Right lobe of liver (tissue), 6 donors: ENCODE data around the gene SSTR1. TPM values are rescaled to one million over a fixed set of nuclear protein-coding genes. Genes with fewer than 3 reads are reported as not detected.

Source experiments
- ATAC-seq, 4 donors: fragments of 200-7000 bp; cut with Tn5 transposase; one replicate each; pipeline ENCODE4 v1.9.1; 2020; ENCODE audit warnings: mild to moderate bottlenecking in 4 of 4, moderate library complexity in 4 of 4
- DNase-seq, 3 donors: peaks; one replicate each; pipeline ENCODE4 v3.0.0-alpha.2; 2020
- H3K27ac ChIP-seq, 3 donors: fragments of 200-600 bp; one replicate each; pipeline ENCODE4 v1.8.0; 2022
- H3K27me3 ChIP-seq, 2 donors: fragments of 200-600 bp; one replicate each; pipeline ENCODE4 v1.8.0; 2022
- H3K36me3 ChIP-seq, 4 donors: fragments of 200-600 bp; sonication (generic) in 1 of 4; one replicate each; pipeline versions ENCODE4 v1.5.1 to v1.8.0; 2017 to 2022; ENCODE audit warnings: control low read depth in 1 of 4
- H3K4me1 ChIP-seq, 4 donors: fragments of 200-600 bp; sonication (generic) in 1 of 4; one replicate each; pipeline versions ENCODE4 v1.5.1 to v1.8.0; 2017 to 2022; ENCODE audit warnings: control low read depth in 1 of 4
- H3K4me3 ChIP-seq, 3 donors: fragments of 200-600 bp; one replicate each; pipeline ENCODE4 v1.8.0; 2022
- H3K9me3 ChIP-seq, 4 donors: fragments of 200-600 bp; sonication (generic) in 1 of 4; one replicate each; pipeline versions ENCODE4 v1.5.1 to v1.8.0; 2017 to 2022; ENCODE audit warnings: control low read depth in 1 of 4
- POLR2A ChIP-seq: fragments of 450-650 bp; IDR thresholded peaks from one replicate; pipeline ENCODE4 v1.6.1; 2017; ENCODE audit warnings: antibody characterized with exemption, mild to moderate bottlenecking
- WGBS: methylation state at CpG from one replicate; pipeline ENCODE4 v1.1.6; 2018; ENCODE audit warnings: low coverage, low lambda C conversion rate; ENCODE audit not compliant: insufficient coverage; ENCODE audit errors: missing lambda C conversion rate; 5-methylcytosine and 5-hydroxymethylcytosine counted together
- intact Hi-C, 2 donors: fragments of 100-400 bp; cut with DNase I; formaldehyde crosslinking; loops; one replicate each; pipeline versions ENCODE4 v1.11.2 to v1.14.1; 2022
- total RNA-seq, 6 experiments: library from RNA; depleted of rRNA in 2 of 6; stranded (reverse); fragments of >200 nt in 2 of 6; fragmentation: NEBNext Ultra II Directional in 3 of 6; extraction: Animal tissue kit (Norgen Biotek cat#: 25700) in 3 of 6; gene quantifications; one replicate each; pipeline versions ENCODE4 v1.1.0 to v1.2.4, GENCODE V29; 2016 to 2023
- TF ChIP-seq, protein P1 (sequence below), 4 donors: fragments of 200-600 bp in 3 of 4; fragments of 450-650 bp in 1 of 4; IDR thresholded peaks; one replicate each; pipeline versions ENCODE4 v1.5.1 to v1.8.0; 2016 to 2022; ENCODE audit warnings: antibody characterized with exemption in 4 of 4, mild to moderate bottlenecking in 2 of 4
- donor health status: DM: no; HTN: yes; CAD: no.
- donor health status: DM: no; HTN: no; CAD: no.
- donor health status: DM: no; HTN: no; CAD: no.
- donor health status: DM: no; HTN: yes; CAD: no.
- donor health status: DM: no; HTN: yes; CAD: no.

SSTR1 gene
- total RNA-seq, 6 experiments from 2014 or later, result 1.6 to 8.0 (median 4.0) TPM

DNA sequence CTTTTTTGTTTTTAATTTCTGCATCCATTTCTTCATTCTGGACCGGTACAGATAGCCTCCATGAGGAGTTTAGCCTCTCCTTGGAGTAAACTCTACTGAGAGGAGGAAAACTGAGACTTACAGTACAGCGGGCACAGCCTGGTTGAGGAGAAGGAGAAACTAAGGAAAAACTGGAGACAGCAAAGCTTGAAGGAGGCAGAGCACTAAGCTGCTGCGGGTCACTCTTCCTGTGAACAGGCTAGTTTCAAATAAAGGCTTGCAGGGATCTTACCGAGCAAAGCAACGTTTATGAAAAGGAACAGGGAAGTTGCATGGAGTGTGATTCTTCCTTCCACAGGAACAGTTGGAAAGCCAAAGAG is 348 bp upstream of the SSTR1 start:
- ATAC-seq, result no peak
- Histone ChIP-seq H3K36me3 (no peaks in the 10 kb centered on the region), H3K27ac (peak overlapping the region in 2 of 3 donors; percentile 85 to 92), H3K27me3 (no peaks in the 10 kb centered on the region), H3K9me3 (no peaks in the 10 kb centered on the region), H3K4me3 (peak overlapping the region in 2 of 3 donors; percentile 63 to 64), H3K4me1 (peaks cover 0 to 9% (median 2%) of the 10 kb centered on the region in 4 donors)
- no peak for TF ChIP-seq POLR2A
- TF ChIP-seq, protein P1, sequence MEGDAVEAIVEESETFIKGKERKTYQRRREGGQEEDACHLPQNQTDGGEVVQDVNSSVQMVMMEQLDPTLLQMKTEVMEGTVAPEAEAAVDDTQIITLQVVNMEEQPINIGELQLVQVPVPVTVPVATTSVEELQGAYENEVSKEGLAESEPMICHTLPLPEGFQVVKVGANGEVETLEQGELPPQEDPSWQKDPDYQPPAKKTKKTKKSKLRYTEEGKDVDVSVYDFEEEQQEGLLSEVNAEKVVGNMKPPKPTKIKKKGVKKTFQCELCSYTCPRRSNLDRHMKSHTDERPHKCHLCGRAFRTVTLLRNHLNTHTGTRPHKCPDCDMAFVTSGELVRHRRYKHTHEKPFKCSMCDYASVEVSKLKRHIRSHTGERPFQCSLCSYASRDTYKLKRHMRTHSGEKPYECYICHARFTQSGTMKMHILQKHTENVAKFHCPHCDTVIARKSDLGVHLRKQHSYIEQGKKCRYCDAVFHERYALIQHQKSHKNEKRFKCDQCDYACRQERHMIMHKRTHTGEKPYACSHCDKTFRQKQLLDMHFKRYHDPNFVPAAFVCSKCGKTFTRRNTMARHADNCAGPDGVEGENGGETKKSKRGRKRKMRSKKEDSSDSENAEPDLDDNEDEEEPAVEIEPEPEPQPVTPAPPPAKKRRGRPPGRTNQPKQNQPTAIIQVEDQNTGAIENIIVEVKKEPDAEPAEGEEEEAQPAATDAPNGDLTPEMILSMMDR (IDR thresholded peaks at IDR 0.05), result no peak
- 26% methylated on average over 5 of the region's 5 CpGs for WGBS
- no peak for DNase-seq
- intact Hi-C loops, result no loop called here

- Histone ChIP-seq H3K4me3 (peak overlapping the region; percentile 39 to 64 (median 63)), H3K36me3 (no peaks in the 10 kb centered on the region), H3K9me3 (no peaks in the 10 kb centered on the region), H3K4me1 (peaks cover 0 to 9% (median 2%) of the 10 kb centered on the region in 4 donors), H3K27ac (peak overlapping the region in 2 of 3 donors; percentile 85 to 92), H3K27me3 (no peaks in the 10 kb centered on the region)
- peak; percentile 62 for TF ChIP-seq POLR2A
- TF ChIP-seq, protein P1 (IDR thresholded peaks at IDR 0.05), result peak; percentile 16 to 26 (median 20)
- DNase-seq, result peak; percentile 64 to 91 (median 85)
- 0% methylated on average over 18 of the region's 59 CpGs for WGBS
- intact Hi-C loops, result no loop called here
- ATAC-seq, result peak; percentile 67 to 83 (median 78)
Observed at GRCh38 chr14:38208618-38209562, 1.2 kb downstream of the SSTR1 start.

DNA sequence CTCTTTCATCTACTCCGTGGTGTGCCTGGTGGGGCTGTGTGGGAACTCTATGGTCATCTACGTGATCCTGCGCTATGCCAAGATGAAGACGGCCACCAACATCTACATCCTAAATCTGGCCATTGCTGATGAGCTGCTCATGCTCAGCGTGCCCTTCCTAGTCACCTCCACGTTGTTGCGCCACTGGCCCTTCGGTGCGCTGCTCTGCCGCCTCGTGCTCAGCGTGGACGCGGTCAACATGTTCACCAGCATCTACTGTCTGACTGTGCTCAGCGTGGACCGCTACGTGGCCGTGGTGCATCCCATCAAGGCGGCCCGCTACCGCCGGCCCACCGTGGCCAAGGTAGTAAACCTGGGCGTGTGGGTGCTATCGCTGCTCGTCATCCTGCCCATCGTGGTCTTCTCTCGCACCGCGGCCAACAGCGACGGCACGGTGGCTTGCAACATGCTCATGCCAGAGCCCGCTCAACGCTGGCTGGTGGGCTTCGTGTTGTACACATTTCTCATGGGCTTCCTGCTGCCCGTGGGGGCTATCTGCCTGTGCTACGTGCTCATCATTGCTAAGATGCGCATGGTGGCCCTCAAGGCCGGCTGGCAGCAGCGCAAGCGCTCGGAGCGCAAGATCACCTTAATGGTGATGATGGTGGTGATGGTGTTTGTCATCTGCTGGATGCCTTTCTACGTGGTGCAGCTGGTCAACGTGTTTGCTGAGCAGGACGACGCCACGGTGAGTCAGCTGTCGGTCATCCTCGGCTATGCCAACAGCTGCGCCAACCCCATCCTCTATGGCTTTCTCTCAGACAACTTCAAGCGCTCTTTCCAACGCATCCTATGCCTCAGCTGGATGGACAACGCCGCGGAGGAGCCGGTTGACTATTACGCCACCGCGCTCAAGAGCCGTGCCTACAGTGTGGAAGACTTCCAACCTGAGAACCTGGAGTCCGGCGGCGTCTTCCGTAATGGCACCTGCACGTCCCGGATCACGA is 2.2 kb downstream of the SSTR1 start:
- peak overlapping the region; percentile 39 to 64 (median 63) for H3K4me3 ChIP-seq

DNA sequence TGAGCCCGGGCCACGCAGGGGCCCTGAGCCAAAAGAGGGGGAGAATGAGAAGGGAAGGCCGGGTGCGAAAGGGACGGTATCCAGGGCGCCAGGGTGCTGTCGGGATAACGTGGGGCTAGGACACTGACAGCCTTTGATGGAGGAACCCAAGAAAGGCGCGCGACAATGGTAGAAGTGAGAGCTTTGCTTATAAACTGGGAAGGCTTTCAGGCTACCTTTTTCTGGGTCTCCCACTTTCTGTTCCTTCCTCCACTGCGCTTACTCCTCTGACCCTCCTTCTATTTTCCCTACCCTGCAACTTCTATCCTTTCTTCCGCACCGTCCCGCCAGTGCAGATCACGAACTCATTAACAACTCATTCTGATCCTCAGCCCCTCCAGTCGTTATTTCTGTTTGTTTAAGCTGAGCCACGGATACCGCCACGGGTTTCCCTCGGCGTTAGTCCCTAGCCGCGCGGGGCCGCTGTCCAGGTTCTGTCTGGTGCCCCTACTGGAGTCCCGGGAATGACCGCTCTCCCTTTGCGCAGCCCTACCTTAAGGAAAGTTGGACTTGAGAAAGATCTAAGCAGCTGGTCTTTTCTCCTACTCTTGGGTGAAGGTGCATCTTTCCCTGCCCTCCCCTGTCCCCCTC is 3.0 kb downstream of the SSTR1 start:
- Histone ChIP-seq H3K4me1 (peaks cover 0 to 9% (median 2%) of the 10 kb centered on the region in 4 donors), H3K27me3 (no peaks in the 10 kb centered on the region), H3K27ac (no peak overlapping the region), H3K36me3 (no peaks in the 10 kb centered on the region), H3K9me3 (no peaks in the 10 kb centered on the region), H3K4me3 (peak overlapping the region; percentile 12 to 64 (median 63))
- intact Hi-C loops, result no loop called here
- TF ChIP-seq POLR2A, result no peak
- TF ChIP-seq, protein P1 (IDR thresholded peaks at IDR 0.05), result peak in 3 of 4 donors; percentile 16 to 32 (median 27)
- peak; percentile 49 to 71 (median 50) for DNase-seq
- 10% methylated on average over 28 of the region's 29 CpGs for WGBS
- ATAC-seq, result peak; percentile 11 to 28 (median 21)

More for the DNA sequence above, 2.2 kb downstream of the SSTR1 start:
- no peaks in the 10 kb centered on the region for H3K36me3 ChIP-seq
- DNase-seq (peak; percentile 33 to 58 (median 54)), ATAC-seq (peak; percentile 1 to 16 (median 9))
- peaks cover 0 to 9% (median 2%) of the 10 kb centered on the region in 4 donors for H3K4me1 ChIP-seq
- H3K27me3 ChIP-seq, result no peaks in the 10 kb centered on the region
- peak overlapping the region in 2 of 3 donors; percentile 85 to 92 for H3K27ac ChIP-seq
- intact Hi-C loops, result no loop called here
- no peak for TF ChIP-seq POLR2A
- H3K9me3 ChIP-seq, result no peaks in the 10 kb centered on the region
- WGBS, result 33% methylated on average over 21 of the region's 69 CpGs
